GM12892 (cell line): Measurements from ENCODE around the gene RNF224.

Experiments
- POLR2A ChIP-seq: IDR thresholded peaks from 2 replicates; pipeline ENCODE4 v1.6.1; 2011; ENCODE audit warnings: low read depth, low read length, control low read depth
- POLR2AphosphoS5 ChIP-seq: IDR thresholded peaks from 2 replicates; pipeline ENCODE4 v1.6.1; 2011; ENCODE audit warnings: low read depth, low read length, control low read depth

DNA sequence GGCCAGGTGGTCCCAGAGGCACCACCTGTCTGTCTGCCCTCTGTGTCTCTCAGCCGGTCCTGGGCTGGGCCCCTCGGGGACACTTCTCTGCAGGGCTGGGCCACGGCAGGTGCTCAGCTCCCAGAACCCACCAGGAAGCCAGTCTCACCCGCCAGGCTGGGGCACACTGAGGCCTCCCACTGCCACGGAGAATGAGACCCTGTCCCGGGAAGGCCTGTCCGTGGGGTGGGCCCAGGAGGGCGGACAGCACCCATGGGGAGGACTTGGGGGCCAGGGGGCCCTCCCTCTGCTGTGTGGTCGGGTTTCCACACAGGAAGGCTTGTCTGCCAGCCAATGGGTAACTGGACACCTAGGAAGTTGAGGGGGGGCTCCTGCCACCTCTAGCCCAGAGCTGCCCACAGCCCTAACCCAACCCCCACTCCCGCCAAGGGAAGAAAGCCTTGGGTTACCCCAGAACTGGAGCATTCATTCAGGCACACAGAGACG lies 9.7 kb downstream of the RNF224 start:
- TF ChIP-seq POLR2AphosphoS5: no peak
- TF ChIP-seq POLR2A: no peak
